ENCODE data around the gene DNAAF9. TPM values are rescaled to one million over a fixed set of nuclear protein-coding genes. Genes with fewer than 3 reads are reported as not detected.
A peak's percentile ranks its signal among the peaks of the same experiment; 100 is the strongest.

Gene DNAAF9
- 10 to 100 TPM; 18.5 to 34.4 (median 25.6) TPM for total RNA-seq

GRCh38 chr20:3407040-3407770 is at the start of gene DNAAF9:
TSS of gene DNAAF9 (minus strand) at chr20:3407669. CDS start at chr20:3407557, 112 bp downstream.
- peak; percentile 75 for ATAC-seq (ENCODE audit: low FRiP score)
- no peak for DNase-seq (ENCODE audit: low spot score)
- peak in 2 of 3 donors; percentile 17 to 62 for TF ChIP-seq CTCF (IDR thresholded peaks at IDR 0.05)

GRCh38 chr20:3456648-3457047 is 49.2 kb upstream of the DNAAF9 start:
- TF ChIP-seq CTCF (IDR thresholded peaks at IDR 0.05), result no peak
- DNase-seq (ENCODE audit: low spot score) (no peak), ATAC-seq (ENCODE audit: low FRiP score) (no peak)

- no peak for TF ChIP-seq CTCF (IDR thresholded peaks at IDR 0.05)
- ATAC-seq (ENCODE audit: low FRiP score) (no peak), DNase-seq (ENCODE audit: low spot score) (no peak)
Observed at GRCh38 chr20:3454831-3455230, 47.4 kb upstream of the DNAAF9 start.

- no peak for DNase-seq (ENCODE audit: low spot score)
- no peak for TF ChIP-seq CTCF (IDR thresholded peaks at IDR 0.05)
- ATAC-seq (ENCODE audit: low FRiP score), result no peak
Observed at GRCh38 chr20:3452690-3453089, 45.2 kb upstream of the DNAAF9 start.

GRCh38 chr20:3452136-3452535 is 44.7 kb upstream of the DNAAF9 start:
- DNase-seq (ENCODE audit: low spot score) (no peak), ATAC-seq (ENCODE audit: low FRiP score) (no peak)
- no peak for TF ChIP-seq CTCF (IDR thresholded peaks at IDR 0.05)

- no peak for TF ChIP-seq CTCF (IDR thresholded peaks at IDR 0.05)
- DNase-seq (ENCODE audit: low spot score) (no peak), ATAC-seq (ENCODE audit: low FRiP score) (no peak)
Observed at GRCh38 chr20:3449319-3449718, 41.9 kb upstream of the DNAAF9 start.

- ATAC-seq (ENCODE audit: low FRiP score), result no peak
- no peak for DNase-seq (ENCODE audit: low spot score)
- TF ChIP-seq CTCF (IDR thresholded peaks at IDR 0.05), result no peak
Observed at GRCh38 chr20:3447321-3447720, 39.9 kb upstream of the DNAAF9 start.
